Breast epithelium (tissue), 3 donors: ENCODE data around the gene PAX7.

ENCODE experiments used
- CTCF ChIP-seq, 3 donors: fragments of 450-650 bp; IDR thresholded peaks; one replicate each; pipeline ENCODE4 v1.5.1; 2016 to 2017; ENCODE audit warnings: antibody characterized with exemption in 3 of 3, mild to moderate bottlenecking in 3 of 3, moderate library complexity in 3 of 3
- POLR2A ChIP-seq: fragments of 450-650 bp; IDR thresholded peaks from one replicate; pipeline ENCODE4 v1.6.1; 2016; ENCODE audit warnings: antibody characterized with exemption, mild to moderate bottlenecking, moderate library complexity
- POLR2AphosphoS5 ChIP-seq, 3 donors: sonication (generic); formaldehyde crosslinking; IDR thresholded peaks; one replicate each; pipeline ENCODE4 v1.6.1; 2017; ENCODE audit warnings: antibody characterized with exemption in 3 of 3

GRCh38 chr1:18654599-18654998 lies 24.0 kb downstream of the PAX7 start:
- TF ChIP-seq CTCF (IDR thresholded peaks at IDR 0.05) (no peak), POLR2AphosphoS5 (IDR thresholded peaks at IDR 0.05) (no peak), POLR2A (no peak)
